ENCODE results near the gene SDK2.
A peak's percentile ranks its signal among the peaks of the same experiment; 100 is the strongest.

Gene SDK2

GRCh38 chr17:73465130-73465952 lies 178.9 kb downstream of the SDK2 start:
- ChIA-PET POLR2A (no interaction called here), CTCF (interaction anchor here (1.0 kb wide), 1 partner anchor 36 kb away, joined by 3 read pairs; no protein-coding TSS in a partner anchor)
- Histone ChIP-seq H3K9me3 (ENCODE audit: control insufficient read depth, insufficient read depth, low read depth, low read length) (no peaks in the 10 kb centered on the region), H3K4me1 (ENCODE audit: control insufficient read depth, insufficient read depth, low read length) (no peaks in the 10 kb centered on the region; the same call in 1 of the 2 replicates), H3K36me3 (ENCODE audit: control insufficient read depth in 2 of 2, insufficient read depth in 1 of 2, low read length in 2 of 2) (no peaks in the 10 kb centered on the region), H3K27ac (ENCODE audit: extremely low read depth, low read depth, low read length) (no peak overlapping the region), H3K4me3 (ENCODE audit: low read depth, low read length) (no peak overlapping the region)
- no peak for TF ChIP-seq SP2 (tag by site-specific recombination; IDR thresholded peaks at IDR 0.05)
- TF ChIP-seq ZFHX2 (tag by site-specific recombination; conservative IDR thresholded peaks at IDR 0.05), result peak; percentile 71
- no peak for TF ChIP-seq SALL2 (tag by site-specific recombination; IDR thresholded peaks at IDR 0.05; ENCODE audit: borderline replicate concordance)
- TF ChIP-seq ZNF785 (tag by site-specific recombination; IDR thresholded peaks at IDR 0.05), result no peak
- no peak for TF ChIP-seq GFI1B (tag by site-specific recombination; IDR thresholded peaks at IDR 0.05)
- TF ChIP-seq ZNF248 (tag by site-specific recombination; IDR thresholded peaks at IDR 0.05), result no peak
- TF ChIP-seq ZNF202 (tag by site-specific recombination; IDR thresholded peaks at IDR 0.05; ENCODE audit: borderline replicate concordance), result no peak
- no peak for TF ChIP-seq ZNF404 (tag by site-specific recombination; IDR thresholded peaks at IDR 0.05)
- TF ChIP-seq EGR2 (tag by site-specific recombination; IDR thresholded peaks at IDR 0.05; ENCODE audit: low read depth), result peak; percentile 77
- TF ChIP-seq ZNF335 (tag by site-specific recombination; conservative IDR thresholded peaks at IDR 0.05), result no peak
- TF ChIP-seq TRIM28 (IDR thresholded peaks at IDR 0.05; ENCODE audit: borderline replicate concordance, low read length), result no peak
- TF ChIP-seq ZFP69B (tag by site-specific recombination; IDR thresholded peaks at IDR 0.05), result no peak

GRCh38 chr17:73464447-73464846 lies 179.8 kb downstream of the SDK2 start:
- H3K4me1 ChIP-seq (ENCODE audit: control insufficient read depth, insufficient read depth, low read length), result no peaks in the 10 kb centered on the region; the same call in 1 of the 2 replicates
- TF ChIP-seq ZBTB48 (tag by site-specific recombination; IDR thresholded peaks at IDR 0.05) (no peak), ZNF549 (tag by site-specific recombination; IDR thresholded peaks at IDR 0.05) (no peak), ZNF214 (tag by site-specific recombination; IDR thresholded peaks at IDR 0.05; ENCODE audit: borderline replicate concordance) (no peak), ZNF114 (tag by site-specific recombination; IDR thresholded peaks at IDR 0.05) (no peak), ZNF623 (tag by site-specific recombination; IDR thresholded peaks at IDR 0.05) (peak; percentile 96)
- TF ChIP-seq, protein P1, sequence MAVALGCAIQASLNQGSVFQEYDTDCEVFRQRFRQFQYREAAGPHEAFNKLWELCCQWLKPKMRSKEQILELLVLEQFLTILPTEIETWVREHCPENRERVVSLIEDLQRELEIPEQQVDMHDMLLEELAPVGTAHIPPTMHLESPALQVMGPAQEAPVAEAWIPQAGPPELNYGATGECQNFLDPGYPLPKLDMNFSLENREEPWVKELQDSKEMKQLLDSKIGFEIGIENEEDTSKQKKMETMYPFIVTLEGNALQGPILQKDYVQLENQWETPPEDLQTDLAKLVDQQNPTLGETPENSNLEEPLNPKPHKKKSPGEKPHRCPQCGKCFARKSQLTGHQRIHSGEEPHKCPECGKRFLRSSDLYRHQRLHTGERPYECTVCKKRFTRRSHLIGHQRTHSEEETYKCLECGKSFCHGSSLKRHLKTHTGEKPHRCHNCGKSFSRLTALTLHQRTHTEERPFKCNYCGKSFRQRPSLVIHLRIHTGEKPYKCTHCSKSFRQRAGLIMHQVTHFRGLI (tag by site-specific recombination; IDR thresholded peaks at IDR 0.05), result no peak
- ChIA-PET CTCF (interaction anchor here (1.0 kb wide), 1 partner anchor 35 kb away, joined by 3 read pairs; no protein-coding TSS in a partner anchor), POLR2A (no interaction called here)
- H3K9me3 ChIP-seq (ENCODE audit: control insufficient read depth, insufficient read depth, low read depth, low read length), result no peaks in the 10 kb centered on the region
- no peak overlapping the region for H3K4me3 ChIP-seq (ENCODE audit: low read depth, low read length)
- H3K36me3 ChIP-seq (ENCODE audit: control insufficient read depth in 2 of 2, insufficient read depth in 1 of 2, low read length in 2 of 2), result no peaks in the 10 kb centered on the region
- H3K27ac ChIP-seq (ENCODE audit: extremely low read depth, low read depth, low read length), result no peak overlapping the region

DNA sequence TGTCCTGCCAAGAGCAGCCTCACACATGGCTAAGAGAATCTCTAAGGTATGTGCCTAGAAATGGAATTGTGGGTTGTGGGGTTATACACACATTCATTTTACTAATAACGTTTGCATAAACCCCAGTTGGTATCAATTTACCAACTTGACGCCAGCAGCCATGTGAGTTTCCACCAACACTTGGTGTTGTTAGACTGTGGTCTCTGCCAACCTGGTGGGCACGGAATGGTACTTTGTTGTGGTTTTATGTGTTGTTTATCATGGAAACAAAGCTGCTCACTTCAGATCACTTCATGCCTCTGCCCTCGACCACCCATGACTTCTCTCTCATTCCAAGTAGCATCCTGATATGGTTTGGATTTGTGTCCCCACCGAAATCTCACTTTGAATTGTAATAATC lies 180.4 kb downstream of the SDK2 start:
- H3K9me3 ChIP-seq (ENCODE audit: control insufficient read depth, insufficient read depth, low read depth, low read length), result no peaks in the 10 kb centered on the region
- TF ChIP-seq ZNF350 (tag by site-specific recombination; IDR thresholded peaks at IDR 0.05) (no peak), ZNF132 (tag by site-specific recombination; IDR thresholded peaks at IDR 0.05; ENCODE audit: borderline replicate concordance) (no peak), ZNF664 (tag by site-specific recombination; IDR thresholded peaks at IDR 0.05) (no peak), ZNF24 (tag by site-specific recombination; IDR thresholded peaks at IDR 0.05) (no peak), SP3 (tag by site-specific recombination; IDR thresholded peaks at IDR 0.05) (no peak), ZNF677 (tag by site-specific recombination; IDR thresholded peaks at IDR 0.05) (no peak), ZNF521 (tag by site-specific recombination; IDR thresholded peaks at IDR 0.05) (no peak), ZNF830 (tag by site-specific recombination; IDR thresholded peaks at IDR 0.05; ENCODE audit: low read depth) (no peak), ZNF239 (tag by site-specific recombination; IDR thresholded peaks at IDR 0.05) (no peak), SP7 (tag by site-specific recombination; IDR thresholded peaks at IDR 0.05) (no peak), ZNF596 (tag by site-specific recombination; IDR thresholded peaks at IDR 0.05) (no peak), ZBTB8A (tag by site-specific recombination; IDR thresholded peaks at IDR 0.05) (no peak), YY2 (tag by site-specific recombination; IDR thresholded peaks at IDR 0.05) (no peak), ZNF292 (tag by site-specific recombination; IDR thresholded peaks at IDR 0.05; ENCODE audit: borderline replicate concordance, low read depth) (no peak)
- TF ChIP-seq, protein P2, sequence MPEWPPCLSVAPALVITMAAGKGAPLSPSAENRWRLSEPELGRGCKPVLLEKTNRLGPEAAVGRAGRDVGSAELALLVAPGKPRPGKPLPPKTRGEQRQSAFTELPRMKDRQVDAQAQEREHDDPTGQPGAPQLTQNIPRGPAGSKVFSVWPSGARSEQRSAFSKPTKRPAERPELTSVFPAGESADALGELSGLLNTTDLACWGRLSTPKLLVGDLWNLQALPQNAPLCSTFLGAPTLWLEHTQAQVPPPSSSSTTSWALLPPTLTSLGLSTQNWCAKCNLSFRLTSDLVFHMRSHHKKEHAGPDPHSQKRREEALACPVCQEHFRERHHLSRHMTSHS (tag by site-specific recombination; IDR thresholded peaks at IDR 0.05), result no peak
- H3K27ac ChIP-seq (ENCODE audit: extremely low read depth, low read depth, low read length), result no peak overlapping the region
- CTCF ChIA-PET, result interaction anchor here (0.8 kb wide), 1 partner anchor 34 kb away, joined by 4 read pairs; no protein-coding TSS in a partner anchor
- H3K36me3 ChIP-seq (ENCODE audit: control insufficient read depth in 2 of 2, insufficient read depth in 1 of 2, low read length in 2 of 2), result no peaks in the 10 kb centered on the region
- POLR2A ChIA-PET, result no interaction called here
- H3K4me1 ChIP-seq (ENCODE audit: control insufficient read depth, insufficient read depth, low read length), result no peaks in the 10 kb centered on the region; the same call in 1 of the 2 replicates
- H3K4me3 ChIP-seq (ENCODE audit: low read depth, low read length), result no peak overlapping the region
